CD4-positive, alpha-beta T cell treated with Interleukin-6 for 4 hours (primary cell): ENCODE data around the gene PLN.

ENCODE experiments used
- DNase-seq: peaks from one replicate; pipeline ENCODE4 v3.0.0-alpha.2; 2020; ENCODE audit warnings: mixed read lengths

The PLN gene

GRCh38 chr6:118580585-118581419 lies 32.7 kb downstream of the PLN start:
- DNase-seq = peak; percentile 18

- DNase-seq = no peak
Observed at GRCh38 chr6:118581489-118581959, 33.4 kb downstream of the PLN start.

- DNase-seq = no peak
Observed at GRCh38 chr6:118584911-118585310, 36.8 kb downstream of the PLN start.

- DNase-seq = no peak
Observed at GRCh38 chr6:118586746-118587485, 38.8 kb downstream of the PLN start.

- no peak for DNase-seq
Observed at GRCh38 chr6:118588626-118589025, 40.5 kb downstream of the PLN start.

GRCh38 chr6:118589186-118589585 lies 41.1 kb downstream of the PLN start:
- no peak for DNase-seq

GRCh38 chr6:118589649-118590365 lies 41.7 kb downstream of the PLN start:
- no peak for DNase-seq

- DNase-seq = no peak
Observed at GRCh38 chr6:118591897-118592296, 43.8 kb downstream of the PLN start.

- DNase-seq = no peak
Observed at GRCh38 chr6:118594877-118595276, 46.8 kb downstream of the PLN start.

GRCh38 chr6:118596774-118597320 lies 48.8 kb downstream of the PLN start:
- no peak for DNase-seq

GRCh38 chr6:118597636-118598035 lies 49.5 kb downstream of the PLN start:
- no peak for DNase-seq

GRCh38 chr6:118598324-118598723 lies 50.2 kb downstream of the PLN start:
- DNase-seq = no peak

- no peak for DNase-seq
Observed at GRCh38 chr6:118602300-118602699, 54.2 kb downstream of the PLN start.

GRCh38 chr6:118603372-118603771 lies 55.3 kb downstream of the PLN start:
- no peak for DNase-seq

- no peak for DNase-seq
Observed at GRCh38 chr6:118606268-118606667, 58.2 kb downstream of the PLN start.

- no peak for DNase-seq
Observed at GRCh38 chr6:118606858-118607257, 58.8 kb downstream of the PLN start.
